GM21723 (cell line): Measurements from ENCODE around the gene WDPCP.
"Not testable (repeated sequence)": the region's sequence is repeated elsewhere in the genome, so short reads cannot be mapped to it uniquely, and the experiment has no call there.

ENCODE experiments used
- ATAC-seq: cut with Tn5 transposase; IDR thresholded peaks from one replicate; pipeline ENCODE4 v1.9.1; 2021; ENCODE audit warnings: mild to moderate bottlenecking, moderate library complexity; ENCODE audit not compliant: unreplicated experiment

WDPCP gene, protein sequence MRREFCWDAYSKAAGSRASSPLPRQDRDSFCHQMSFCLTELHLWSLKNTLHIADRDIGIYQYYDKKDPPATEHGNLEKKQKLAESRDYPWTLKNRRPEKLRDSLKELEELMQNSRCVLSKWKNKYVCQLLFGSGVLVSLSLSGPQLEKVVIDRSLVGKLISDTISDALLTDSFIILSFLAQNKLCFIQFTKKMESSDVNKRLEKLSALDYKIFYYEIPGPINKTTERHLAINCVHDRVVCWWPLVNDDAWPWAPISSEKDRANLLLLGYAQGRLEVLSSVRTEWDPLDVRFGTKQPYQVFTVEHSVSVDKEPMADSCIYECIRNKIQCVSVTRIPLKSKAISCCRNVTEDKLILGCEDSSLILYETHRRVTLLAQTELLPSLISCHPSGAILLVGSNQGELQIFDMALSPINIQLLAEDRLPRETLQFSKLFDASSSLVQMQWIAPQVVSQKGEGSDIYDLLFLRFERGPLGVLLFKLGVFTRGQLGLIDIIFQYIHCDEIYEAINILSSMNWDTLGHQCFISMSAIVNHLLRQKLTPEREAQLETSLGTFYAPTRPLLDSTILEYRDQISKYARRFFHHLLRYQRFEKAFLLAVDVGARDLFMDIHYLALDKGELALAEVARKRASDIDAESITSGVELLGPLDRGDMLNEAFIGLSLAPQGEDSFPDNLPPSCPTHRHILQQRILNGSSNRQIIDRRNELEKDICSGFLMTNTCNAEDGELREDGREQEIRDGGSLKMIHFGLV

GRCh38 chr2:63588385-63589147 is at the start of gene WDPCP, which contains the start of gene MDH1:
Gene WDPCP (minus strand): TSS chr2:63588477. CDS start chr2:63588271, 206 bp downstream.
Gene MDH1 (plus strand): TSS chr2:63588963. CDS start chr2:63589044, 81 bp downstream.
- ATAC-seq, result peak; percentile 91

DNA sequence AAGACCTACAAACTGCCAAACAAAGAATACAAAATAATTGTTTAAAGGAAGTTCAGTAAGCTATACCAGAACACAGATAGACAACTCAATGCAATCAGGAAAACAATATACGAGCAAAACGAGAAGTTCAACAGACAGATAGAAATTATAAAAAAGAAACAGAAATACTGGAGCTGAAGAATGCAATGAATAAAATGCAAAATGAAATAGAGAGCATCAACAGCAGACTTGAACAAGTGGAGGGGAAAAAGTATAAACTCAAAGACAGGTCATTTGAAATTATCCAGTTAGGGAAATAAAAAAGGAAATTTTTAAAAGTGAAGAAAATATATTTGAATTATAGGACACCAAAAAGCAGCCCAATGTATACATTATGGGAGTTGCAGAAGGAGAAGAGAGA is 44.1 kb upstream of the WDPCP start:
- no peak for ATAC-seq

GRCh38 chr2:63631501-63631900 is 43.2 kb upstream of the WDPCP start:
- no peak for ATAC-seq

GRCh38 chr2:63628403-63628942 is 40.2 kb upstream of the WDPCP start:
- ATAC-seq, result no peak

DNA sequence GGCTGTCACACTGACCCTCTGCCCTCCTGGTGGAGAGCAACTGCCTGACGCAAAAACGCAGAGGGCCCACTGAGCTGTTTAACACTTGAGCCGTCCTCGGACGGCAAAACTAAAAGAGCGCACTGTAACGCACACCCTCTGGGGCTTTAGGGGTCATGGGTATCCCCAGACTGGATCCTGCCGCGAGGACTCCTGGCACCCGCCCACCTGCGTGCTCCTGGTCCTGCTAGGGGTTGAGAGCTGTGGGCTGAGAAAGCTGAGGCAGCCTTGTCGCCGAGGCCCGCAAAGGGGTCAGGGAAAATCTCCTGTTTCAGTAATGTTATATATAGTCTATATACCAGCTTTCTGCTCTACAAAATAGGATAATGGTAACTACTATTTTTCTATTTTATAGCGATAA is 39.6 kb upstream of the WDPCP start:
- no peak for ATAC-seq

- not testable (repeated sequence) for ATAC-seq
These were observed 35.5 kb upstream of the WDPCP start for GRCh38 chr2:63623763-63624162.

- ATAC-seq, result no peak
These were observed 34.5 kb upstream of the WDPCP start for GRCh38 chr2:63622751-63623150.

GRCh38 chr2:63619328-63619727 is 31.1 kb upstream of the WDPCP start:
- no peak for ATAC-seq

GRCh38 chr2:63617366-63617765 is 29.1 kb upstream of the WDPCP start:
- ATAC-seq, result no peak

GRCh38 chr2:63614983-63615945 is 27.0 kb upstream of the WDPCP start:
- ATAC-seq, result no peak

DNA sequence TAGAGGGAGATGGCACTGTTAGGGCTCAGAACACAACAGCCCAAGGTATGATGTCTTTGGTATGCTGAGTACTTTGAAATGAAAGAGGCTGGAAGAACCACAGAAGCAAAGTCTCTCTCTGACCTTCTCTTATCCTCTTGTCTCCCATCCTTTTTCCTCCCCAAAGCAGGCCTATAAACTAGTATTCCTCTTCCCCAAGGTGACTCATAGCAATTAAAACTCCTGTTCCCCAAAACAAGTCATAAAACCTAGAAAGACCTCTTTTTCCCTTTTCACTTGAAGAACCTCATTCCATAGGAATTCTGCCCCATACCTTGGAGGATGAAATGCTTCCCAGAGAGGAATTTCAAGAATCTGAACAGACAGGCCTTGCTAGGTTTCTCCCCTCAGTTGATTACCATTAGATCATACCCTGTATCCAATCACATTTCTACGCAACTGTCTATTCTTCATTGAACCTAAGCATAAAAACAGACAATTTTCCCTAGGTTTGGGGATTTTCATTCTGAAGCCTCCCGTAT is 26.2 kb upstream of the WDPCP start:
- no peak for ATAC-seq

DNA sequence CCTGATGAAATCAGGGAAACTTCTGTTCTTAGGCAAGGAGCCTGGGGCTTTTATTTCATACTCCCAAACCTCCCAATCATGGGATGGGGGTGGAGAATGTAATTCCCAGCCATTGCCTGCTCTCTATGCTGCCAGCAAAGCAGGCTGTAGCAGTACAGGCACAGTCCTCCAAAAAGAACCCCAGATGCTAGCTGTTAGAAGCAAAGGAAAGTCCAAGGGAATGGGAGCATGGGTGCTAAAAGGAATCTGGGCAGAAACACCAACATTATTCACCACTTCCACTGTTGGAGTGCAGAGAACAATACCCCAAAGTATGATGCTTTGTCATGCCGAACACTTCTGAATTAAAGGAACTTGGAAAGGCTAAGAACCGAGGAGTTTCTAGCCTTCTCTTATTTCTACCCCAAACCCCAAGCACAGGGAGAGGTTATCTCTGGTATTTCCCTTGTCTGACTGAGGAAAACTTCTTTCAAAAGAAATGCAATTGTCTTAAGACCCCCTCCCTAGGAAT is 25.2 kb upstream of the WDPCP start:
- no peak for ATAC-seq

- no peak for ATAC-seq
These were observed 22.2 kb upstream of the WDPCP start for GRCh38 chr2:63610525-63610924.

GRCh38 chr2:63608865-63609264 is 20.6 kb upstream of the WDPCP start:
- ATAC-seq, result not testable (repeated sequence)

- no peak for ATAC-seq
These were observed 16.4 kb upstream of the WDPCP start for GRCh38 chr2:63604666-63605065.

GRCh38 chr2:63600881-63601460 is 12.7 kb upstream of the WDPCP start:
- no peak for ATAC-seq

DNA sequence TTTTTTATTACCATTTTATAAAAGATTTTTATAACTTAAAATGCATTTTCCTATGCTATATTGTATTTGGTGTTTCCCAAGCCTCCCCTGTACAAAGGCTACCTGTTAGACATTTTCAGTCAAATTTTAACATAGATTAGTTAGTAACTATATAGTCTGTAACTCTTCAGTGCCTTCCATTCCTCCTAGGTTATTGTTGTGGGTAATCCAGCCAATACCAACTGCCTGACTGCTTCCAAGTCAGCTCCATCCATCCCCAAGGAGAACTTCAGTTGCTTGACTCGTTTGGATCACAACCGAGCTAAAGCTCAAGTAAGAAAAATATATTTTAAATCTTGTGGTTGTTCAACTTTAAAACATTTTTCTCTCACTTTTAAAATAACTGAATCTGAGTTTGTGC is 10.7 kb upstream of the WDPCP start:
- ATAC-seq, result no peak

DNA sequence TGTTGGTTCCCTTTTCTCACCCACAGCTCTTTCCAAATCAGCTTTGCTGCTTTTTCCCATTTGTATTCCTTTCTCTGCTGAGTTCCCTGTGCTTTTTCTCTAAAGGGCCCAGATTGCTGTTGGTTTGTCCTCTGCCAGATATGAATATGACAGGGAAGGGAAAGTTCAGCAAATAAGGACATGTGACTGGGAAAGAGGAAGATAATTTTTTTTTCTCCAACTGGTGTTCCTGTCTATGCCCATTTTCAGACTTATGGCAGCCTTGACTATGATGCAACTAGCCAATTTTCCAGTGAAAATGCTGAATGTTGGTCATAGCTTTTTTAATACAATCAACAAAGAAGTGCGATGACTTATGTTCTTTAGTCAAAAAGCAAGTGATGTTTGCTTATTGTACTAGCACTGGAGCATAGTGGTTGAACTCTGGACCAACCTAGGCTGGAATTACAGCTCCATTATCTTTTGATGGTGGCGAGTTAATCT is 8.2 kb upstream of the WDPCP start:
- ATAC-seq, result no peak

DNA sequence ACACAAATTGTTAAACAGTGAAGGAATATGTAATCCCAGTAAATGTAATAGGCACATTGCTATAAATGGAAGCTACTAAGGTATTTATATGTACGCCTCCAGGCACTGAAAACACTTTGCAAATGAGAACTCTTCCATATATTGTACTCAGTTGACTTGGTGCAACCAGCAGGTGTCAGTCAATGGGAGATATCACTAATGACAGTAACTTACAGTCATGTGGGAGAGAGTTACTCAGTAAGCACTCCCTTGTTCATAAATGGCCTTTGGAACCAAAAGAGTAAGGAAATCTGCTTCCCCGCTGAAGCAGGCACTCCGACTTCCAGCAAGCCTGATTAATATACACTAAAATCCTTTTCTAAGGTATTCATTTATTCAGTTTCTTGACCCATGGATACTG is 6.4 kb upstream of the WDPCP start:
- no peak for ATAC-seq
